NB4 (cell line): ENCODE results near the gene WDFY4.

Experiments used
- POLR2A ChIP-seq: IDR thresholded peaks from 2 replicates; pipeline ENCODE4 v1.6.1; 2011; ENCODE audit warnings: mild to moderate bottlenecking; ENCODE audit not compliant: insufficient read length; ENCODE audit errors: extremely low read depth
- TF ChIP-seq, protein P1 (sequence below): IDR thresholded peaks from 2 replicates; pipeline ENCODE4 v1.6.1; 2011; ENCODE audit warnings: low read depth, low read length
- TF ChIP-seq, protein P2 (sequence below): IDR thresholded peaks from one replicate; pipeline ENCODE4 v1.5.1; 2012; ENCODE audit warnings: low read depth, low read length

DNA sequence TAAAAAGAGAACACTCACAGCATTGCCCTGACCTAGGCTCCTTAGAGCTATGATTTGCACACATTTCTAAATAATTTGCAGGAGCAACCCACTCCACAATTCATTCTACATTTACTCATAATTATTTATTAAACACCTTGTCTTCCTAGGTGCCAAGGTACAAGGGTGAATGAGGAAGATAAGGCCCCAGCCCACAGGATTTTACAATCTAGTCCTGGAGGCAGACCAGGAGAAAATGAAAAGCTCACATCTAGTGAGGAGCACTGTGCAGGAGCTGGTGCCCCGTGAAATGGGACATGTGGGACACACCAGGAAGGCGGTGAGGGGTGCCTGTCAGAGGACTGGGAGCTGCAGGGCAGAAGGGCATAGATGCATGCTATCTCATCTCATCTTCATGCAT lies 314.7 kb downstream of the WDFY4 start:
- no peak for TF ChIP-seq POLR2A
- TF ChIP-seq, protein P1, sequence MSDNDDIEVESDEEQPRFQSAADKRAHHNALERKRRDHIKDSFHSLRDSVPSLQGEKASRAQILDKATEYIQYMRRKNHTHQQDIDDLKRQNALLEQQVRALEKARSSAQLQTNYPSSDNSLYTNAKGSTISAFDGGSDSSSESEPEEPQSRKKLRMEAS, result no peak
- TF ChIP-seq, protein P2, sequence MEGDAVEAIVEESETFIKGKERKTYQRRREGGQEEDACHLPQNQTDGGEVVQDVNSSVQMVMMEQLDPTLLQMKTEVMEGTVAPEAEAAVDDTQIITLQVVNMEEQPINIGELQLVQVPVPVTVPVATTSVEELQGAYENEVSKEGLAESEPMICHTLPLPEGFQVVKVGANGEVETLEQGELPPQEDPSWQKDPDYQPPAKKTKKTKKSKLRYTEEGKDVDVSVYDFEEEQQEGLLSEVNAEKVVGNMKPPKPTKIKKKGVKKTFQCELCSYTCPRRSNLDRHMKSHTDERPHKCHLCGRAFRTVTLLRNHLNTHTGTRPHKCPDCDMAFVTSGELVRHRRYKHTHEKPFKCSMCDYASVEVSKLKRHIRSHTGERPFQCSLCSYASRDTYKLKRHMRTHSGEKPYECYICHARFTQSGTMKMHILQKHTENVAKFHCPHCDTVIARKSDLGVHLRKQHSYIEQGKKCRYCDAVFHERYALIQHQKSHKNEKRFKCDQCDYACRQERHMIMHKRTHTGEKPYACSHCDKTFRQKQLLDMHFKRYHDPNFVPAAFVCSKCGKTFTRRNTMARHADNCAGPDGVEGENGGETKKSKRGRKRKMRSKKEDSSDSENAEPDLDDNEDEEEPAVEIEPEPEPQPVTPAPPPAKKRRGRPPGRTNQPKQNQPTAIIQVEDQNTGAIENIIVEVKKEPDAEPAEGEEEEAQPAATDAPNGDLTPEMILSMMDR, result no peak
